ENCODE measurements around the gene TMEM44.

Gene TMEM44

DNA sequence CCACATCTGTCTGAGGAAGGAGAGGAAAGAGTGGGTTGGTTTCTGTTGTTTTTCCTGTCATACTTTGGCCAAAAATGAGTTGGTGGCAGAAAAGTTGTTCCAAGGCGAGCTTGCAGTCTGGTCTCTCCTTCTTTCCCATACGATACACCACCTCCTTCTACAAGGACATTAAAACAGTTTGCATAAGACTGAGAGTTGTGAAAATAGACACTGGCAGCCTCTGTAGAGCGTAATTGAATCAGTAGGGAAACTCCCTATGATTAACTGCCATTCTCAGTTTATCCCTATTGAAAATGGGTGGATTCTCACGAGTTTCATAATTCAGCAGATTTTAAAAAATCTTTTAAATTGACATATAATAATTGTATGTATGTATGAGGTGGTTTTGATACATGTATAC lies 42.5 kb upstream of the TMEM44 start:
- TF ChIP-seq, protein P1, sequence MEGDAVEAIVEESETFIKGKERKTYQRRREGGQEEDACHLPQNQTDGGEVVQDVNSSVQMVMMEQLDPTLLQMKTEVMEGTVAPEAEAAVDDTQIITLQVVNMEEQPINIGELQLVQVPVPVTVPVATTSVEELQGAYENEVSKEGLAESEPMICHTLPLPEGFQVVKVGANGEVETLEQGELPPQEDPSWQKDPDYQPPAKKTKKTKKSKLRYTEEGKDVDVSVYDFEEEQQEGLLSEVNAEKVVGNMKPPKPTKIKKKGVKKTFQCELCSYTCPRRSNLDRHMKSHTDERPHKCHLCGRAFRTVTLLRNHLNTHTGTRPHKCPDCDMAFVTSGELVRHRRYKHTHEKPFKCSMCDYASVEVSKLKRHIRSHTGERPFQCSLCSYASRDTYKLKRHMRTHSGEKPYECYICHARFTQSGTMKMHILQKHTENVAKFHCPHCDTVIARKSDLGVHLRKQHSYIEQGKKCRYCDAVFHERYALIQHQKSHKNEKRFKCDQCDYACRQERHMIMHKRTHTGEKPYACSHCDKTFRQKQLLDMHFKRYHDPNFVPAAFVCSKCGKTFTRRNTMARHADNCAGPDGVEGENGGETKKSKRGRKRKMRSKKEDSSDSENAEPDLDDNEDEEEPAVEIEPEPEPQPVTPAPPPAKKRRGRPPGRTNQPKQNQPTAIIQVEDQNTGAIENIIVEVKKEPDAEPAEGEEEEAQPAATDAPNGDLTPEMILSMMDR (IDR thresholded peaks at IDR 0.05; ENCODE audit: extremely low read depth, insufficient read depth, missing control alignments), result no peak
- DNase-seq (ENCODE audit: low spot score), result no peak
- in situ Hi-C loops (cut with MboI; ENCODE audit: low pct_unique_long_range_greater_than_20kb, low sequenced_read_pairs, unreplicated experiment), result loop anchor here (25.0 kb wide), 2 partner anchors 287 to 862 kb away; partner anchors contain the start of gene PPP1R2

DNA sequence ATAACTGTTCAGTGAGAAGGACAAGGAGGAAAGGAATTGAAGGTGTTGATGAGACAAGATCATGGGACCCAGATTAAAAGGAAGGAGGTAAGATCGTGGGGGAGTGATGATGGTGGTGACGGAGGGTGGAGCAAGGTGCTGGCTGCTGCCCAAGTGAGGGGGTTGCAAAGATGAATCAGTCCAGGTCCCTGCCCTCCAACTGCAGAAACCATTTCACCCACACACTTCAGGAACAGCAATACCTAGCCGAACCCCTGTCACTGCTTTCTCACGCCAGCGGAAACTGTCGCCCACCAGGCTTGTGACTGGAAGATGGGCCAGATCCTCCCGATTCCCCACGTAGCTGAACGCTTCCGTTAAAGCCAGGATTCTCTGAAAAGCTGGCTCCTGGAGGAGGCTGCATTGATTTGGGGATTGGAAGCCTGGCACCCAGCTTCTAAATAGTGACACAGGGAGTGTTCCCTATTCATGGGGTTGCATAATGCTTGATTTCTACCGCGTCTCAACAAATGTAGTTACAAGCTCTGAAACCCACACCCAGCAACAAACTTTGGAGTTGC lies 41.9 kb upstream of the TMEM44 start:
- DNase-seq (ENCODE audit: low spot score), result no peak
- TF ChIP-seq, protein P1 (IDR thresholded peaks at IDR 0.05; ENCODE audit: extremely low read depth, insufficient read depth, missing control alignments), result no peak
- in situ Hi-C loops (cut with MboI; ENCODE audit: low pct_unique_long_range_greater_than_20kb, low sequenced_read_pairs, unreplicated experiment), result loop anchor here (25.0 kb wide), 2 partner anchors 287 to 862 kb away; partner anchors contain the start of gene PPP1R2

DNA sequence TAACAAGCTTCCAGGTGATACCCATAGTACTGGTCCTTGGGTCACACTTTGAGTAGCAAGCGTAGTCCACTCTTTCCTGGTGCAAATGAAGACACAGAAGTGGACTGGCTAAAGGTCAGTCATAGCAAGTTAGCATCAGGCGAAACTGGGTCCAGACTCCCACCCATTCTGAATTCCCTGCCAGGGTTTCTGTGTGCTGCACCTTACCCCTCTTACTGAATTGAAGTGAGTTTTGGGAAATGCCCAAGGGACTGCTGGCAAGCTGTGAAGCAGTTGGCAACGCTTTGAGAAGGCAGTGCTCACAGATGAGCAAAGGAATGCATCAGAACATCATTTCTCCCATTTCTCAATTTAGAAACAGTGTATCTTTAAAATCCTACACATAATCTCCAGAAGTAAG lies 40.5 kb upstream of the TMEM44 start:
- in situ Hi-C loops (cut with MboI; ENCODE audit: low pct_unique_long_range_greater_than_20kb, low sequenced_read_pairs, unreplicated experiment), result no loop called here
- TF ChIP-seq, protein P1 (IDR thresholded peaks at IDR 0.05; ENCODE audit: extremely low read depth, insufficient read depth, missing control alignments), result no peak
- no peak for DNase-seq (ENCODE audit: low spot score)

DNA sequence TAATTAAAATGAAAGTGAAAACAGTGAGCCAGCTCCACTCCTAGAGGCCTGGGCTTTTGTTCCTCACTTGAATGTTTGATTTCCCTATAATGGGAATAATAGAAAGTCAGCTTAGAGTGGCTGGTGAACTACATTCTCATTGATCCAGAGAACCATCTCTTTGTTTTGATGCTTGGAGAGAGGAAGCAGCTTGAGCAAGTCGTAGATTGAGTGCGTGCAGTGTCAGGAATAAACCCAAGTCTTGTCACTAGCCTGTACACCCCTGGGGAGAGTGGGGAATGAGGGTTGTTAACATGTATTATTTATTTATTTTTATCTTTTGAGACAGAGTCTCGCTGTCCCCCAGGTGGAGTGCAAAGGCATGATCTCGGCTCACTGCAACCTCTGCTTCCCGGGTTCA lies 39.7 kb upstream of the TMEM44 start:
- no peak for DNase-seq (ENCODE audit: low spot score)
- in situ Hi-C loops (cut with MboI; ENCODE audit: low pct_unique_long_range_greater_than_20kb, low sequenced_read_pairs, unreplicated experiment), result no loop called here
- TF ChIP-seq, protein P1 (IDR thresholded peaks at IDR 0.05; ENCODE audit: extremely low read depth, insufficient read depth, missing control alignments), result no peak

DNA sequence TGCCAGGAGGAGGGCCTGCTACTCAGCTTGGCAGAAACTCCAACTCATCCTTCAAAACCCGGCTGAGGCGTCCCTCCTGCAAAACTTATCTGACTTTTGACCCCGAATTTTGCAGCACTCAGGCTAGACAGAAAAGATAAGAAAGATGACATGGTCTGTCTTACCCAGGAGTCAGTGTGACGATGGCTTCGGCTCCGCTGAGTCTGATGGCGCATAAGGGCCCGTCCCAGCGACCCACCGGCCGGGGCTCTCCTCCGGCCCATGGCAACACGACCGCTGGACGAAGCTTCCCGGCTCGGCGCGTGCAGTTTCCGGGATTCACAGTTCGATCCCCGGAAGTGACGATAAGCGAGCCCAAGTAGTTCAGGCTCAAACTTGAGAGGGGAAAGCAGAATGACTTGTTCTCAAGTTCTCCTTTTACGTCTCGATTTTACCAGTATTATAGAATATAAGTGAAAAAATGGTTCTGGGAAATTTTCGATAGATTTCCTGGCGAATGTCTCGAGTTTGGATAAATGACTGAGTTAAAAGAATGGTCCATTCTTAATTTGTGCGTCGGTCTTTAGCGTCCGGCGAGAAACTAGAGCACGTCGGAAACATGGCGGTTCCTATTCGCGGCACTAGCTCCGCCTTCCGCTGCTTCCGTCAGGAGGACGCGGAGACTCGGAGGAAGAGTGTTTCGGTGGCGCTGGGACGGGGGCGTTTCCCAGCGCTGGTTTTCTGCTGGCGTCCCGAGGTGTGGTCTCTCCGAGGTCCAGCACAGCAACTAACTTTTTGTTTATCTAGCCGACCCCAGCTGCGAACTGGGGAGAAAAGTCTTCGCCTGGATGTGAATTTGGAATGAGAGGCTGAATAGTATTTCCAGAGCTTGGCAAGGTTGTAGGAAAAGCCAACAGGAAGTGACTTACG lies 38.9 kb upstream of the TMEM44 start, which contains the start of gene LSG1:
Gene LSG1 (minus strand): TSS at position 292 of the 909 bp plus-strand sequence. CDS start 29 bp downstream, at position 263.
- in situ Hi-C loops (cut with MboI; ENCODE audit: low pct_unique_long_range_greater_than_20kb, low sequenced_read_pairs, unreplicated experiment), result no loop called here
- peak; percentile 83 for DNase-seq (ENCODE audit: low spot score)
- TF ChIP-seq, protein P1 (IDR thresholded peaks at IDR 0.05; ENCODE audit: extremely low read depth, insufficient read depth, missing control alignments), result peak; percentile 13

DNA sequence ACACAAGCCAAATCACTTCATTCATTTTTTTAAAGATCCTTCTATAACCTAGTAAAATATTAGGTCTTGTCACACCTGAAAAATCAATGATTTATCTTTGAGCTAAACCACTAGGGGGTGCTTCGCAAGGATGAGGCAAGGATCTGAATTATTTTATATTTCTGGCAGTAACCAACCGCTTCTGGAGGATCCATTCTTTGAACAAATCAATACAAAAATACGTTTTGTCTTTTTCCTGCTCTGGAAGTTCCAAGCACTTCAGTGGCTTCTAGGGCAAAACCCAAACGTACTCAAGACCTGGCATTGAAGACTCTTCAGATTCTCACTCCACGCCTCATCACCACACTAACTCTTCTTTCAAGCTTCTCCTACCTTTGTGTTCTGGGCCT lies 38.3 kb upstream of the TMEM44 start:
- TF ChIP-seq, protein P1 (IDR thresholded peaks at IDR 0.05; ENCODE audit: extremely low read depth, insufficient read depth, missing control alignments), result peak; percentile 60
- peak; percentile 49 for DNase-seq (ENCODE audit: low spot score)
- in situ Hi-C loops (cut with MboI; ENCODE audit: low pct_unique_long_range_greater_than_20kb, low sequenced_read_pairs, unreplicated experiment), result no loop called here
